CD4-positive, alpha-beta T cell (primary cell): ENCODE data around the gene ADGRG7. TPM values are rescaled to one million over a fixed set of nuclear protein-coding genes. Genes with fewer than 3 reads are reported as not detected.

Source experiments
- ATAC-seq: fragments of 200-7000 bp; cut with Tn5 transposase; one replicate; pipeline ENCODE4 v1.10.0; 2022; ENCODE audit warnings: mild to moderate bottlenecking; ENCODE audit not compliant: poor library complexity
- CTCF ChIA-PET: fragments of 350-600 bp; sonication (Branson Sonifier 250); formaldehyde crosslinking; loops from one replicate; lab custom pipeline; 2021; ENCODE audit warnings: antibody characterized with exemption, inconsistent platforms; lab: Charles Lee
- POLR2A ChIA-PET: fragments of 350-600 bp; sonication (Branson Sonifier 250); formaldehyde crosslinking; loops from one replicate; lab custom pipeline; 2021; ENCODE audit warnings: antibody characterized with exemption, inconsistent platforms; lab: Charles Lee
- DNase-seq, 14 experiments: peaks; one replicate each; pipeline ENCODE4 v3.0.0-alpha.2; 2013 to 2020; ENCODE audit warnings: mixed read lengths in 2 of 14
- H3K27ac ChIP-seq, 2 donors: one replicate each; pipeline versions ENCODE4 v1.5.1 to v1.7.0; 2013; ENCODE audit warnings: low read length in 2 of 2, low read depth in 1 of 2, mild to moderate bottlenecking in 1 of 2
- H3K27me3 ChIP-seq, 2 experiments: 1 replicate in 1 of 2; 2 replicates in 1 of 2; pipeline versions ENCODE4 v1.6.1 to v1.7.0; 2013; ENCODE audit warnings: low read length in 2 of 2, control low read depth in 1 of 2, mild to moderate bottlenecking in 1 of 2, moderate library complexity in 1 of 2; ENCODE audit not compliant: insufficient read depth in 2 of 2, control insufficient read depth in 1 of 2
- H3K36me3 ChIP-seq: one replicate; pipeline ENCODE4 v1.6.1; 2013; ENCODE audit warnings: low read length, control low read depth; ENCODE audit not compliant: insufficient read depth
- H3K4me1 ChIP-seq: one replicate; pipeline ENCODE4 v1.6.1; 2013; ENCODE audit warnings: low read length, control low read depth; ENCODE audit not compliant: insufficient read depth
- H3K4me3 ChIP-seq: one replicate; pipeline ENCODE4 v1.5.1; 2013; ENCODE audit warnings: mild to moderate bottlenecking, low read length, moderate library complexity
- H3K9me3 ChIP-seq, 2 experiments: 1 replicate in 1 of 2; 2 replicates in 1 of 2; pipeline versions ENCODE4 v1.6.1 to v1.7.0; 2013; ENCODE audit warnings: low read length in 2 of 2, mild to moderate bottlenecking in 2 of 2, control low read depth in 1 of 2, moderate library complexity in 1 of 2; ENCODE audit not compliant: control insufficient read depth in 1 of 2, insufficient read depth in 1 of 2
- H3K27ac Mint-ChIP-seq: one replicate; pipeline ENCODE4 v1.8.0; 2020; ENCODE audit warnings: mixed read lengths
- H3K27me3 Mint-ChIP-seq: one replicate; pipeline ENCODE4 v1.8.0; 2021; ENCODE audit warnings: mixed read lengths
- H3K36me3 Mint-ChIP-seq: one replicate; pipeline ENCODE4 v1.8.0; 2021; ENCODE audit warnings: low read depth, mixed read lengths
- H3K4me1 Mint-ChIP-seq: one replicate; pipeline ENCODE4 v1.8.0; 2021; ENCODE audit warnings: low read depth, mixed read lengths
- H3K4me3 Mint-ChIP-seq: one replicate; pipeline ENCODE4 v1.8.0; 2020; ENCODE audit warnings: mild to moderate bottlenecking, mixed read lengths
- H3K9me3 Mint-ChIP-seq: one replicate; pipeline ENCODE4 v1.8.0; 2020; ENCODE audit warnings: mixed read lengths
- intact Hi-C, 2 experiments: fragments of 100-400 bp; cut with DNase I in 1 of 2; cut with micrococcal nuclease in 1 of 2; formaldehyde crosslinking; loops; one replicate each; pipeline versions ENCODE4 v1.15.1 to v1.9.0; 2023 to 2025; cut with DNase I, micrococcal nuclease
- total RNA-seq, 174 experiments: library from RNA in 2 of 174; stranded (reverse) in 2 of 174; gene quantifications; one replicate each; pipeline ENCODE4 v1.2.3 and lab custom pipeline; 2021 to 2026
- TF ChIP-seq, protein P1 (sequence below): fragments of 200-600 bp; IDR thresholded peaks from one replicate; pipeline ENCODE4 v1.8.0; 2022; ENCODE audit warnings: antibody characterized with exemption, mild to moderate bottlenecking

Gene ADGRG7
- total RNA-seq, 2 experiments from 2014 or later = not detected

- TF ChIP-seq, protein P1, sequence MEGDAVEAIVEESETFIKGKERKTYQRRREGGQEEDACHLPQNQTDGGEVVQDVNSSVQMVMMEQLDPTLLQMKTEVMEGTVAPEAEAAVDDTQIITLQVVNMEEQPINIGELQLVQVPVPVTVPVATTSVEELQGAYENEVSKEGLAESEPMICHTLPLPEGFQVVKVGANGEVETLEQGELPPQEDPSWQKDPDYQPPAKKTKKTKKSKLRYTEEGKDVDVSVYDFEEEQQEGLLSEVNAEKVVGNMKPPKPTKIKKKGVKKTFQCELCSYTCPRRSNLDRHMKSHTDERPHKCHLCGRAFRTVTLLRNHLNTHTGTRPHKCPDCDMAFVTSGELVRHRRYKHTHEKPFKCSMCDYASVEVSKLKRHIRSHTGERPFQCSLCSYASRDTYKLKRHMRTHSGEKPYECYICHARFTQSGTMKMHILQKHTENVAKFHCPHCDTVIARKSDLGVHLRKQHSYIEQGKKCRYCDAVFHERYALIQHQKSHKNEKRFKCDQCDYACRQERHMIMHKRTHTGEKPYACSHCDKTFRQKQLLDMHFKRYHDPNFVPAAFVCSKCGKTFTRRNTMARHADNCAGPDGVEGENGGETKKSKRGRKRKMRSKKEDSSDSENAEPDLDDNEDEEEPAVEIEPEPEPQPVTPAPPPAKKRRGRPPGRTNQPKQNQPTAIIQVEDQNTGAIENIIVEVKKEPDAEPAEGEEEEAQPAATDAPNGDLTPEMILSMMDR = no peak
- no peak overlapping the region for H3K4me3 ChIP-seq
- ChIA-PET POLR2A (no interaction called here), CTCF (no interaction called here)
- H3K27me3 Mint-ChIP-seq = peaks cover 7% of the 10 kb centered on the region
- no peak overlapping the region for H3K27ac Mint-ChIP-seq
- no peaks in the 10 kb centered on the region for H3K9me3 Mint-ChIP-seq
- H3K4me3 Mint-ChIP-seq = no peak overlapping the region
- no peaks in the 10 kb centered on the region for H3K36me3 Mint-ChIP-seq
- no peaks in the 10 kb centered on the region for H3K27me3 ChIP-seq
- DNase-seq (no peak), ATAC-seq (no peak)
- intact Hi-C loops = no loop called here
- H3K4me1 Mint-ChIP-seq = no peaks in the 10 kb centered on the region
- no peaks in the 10 kb centered on the region for H3K9me3 ChIP-seq
- no peaks in the 10 kb centered on the region for H3K36me3 ChIP-seq
- H3K27ac ChIP-seq = no peak overlapping the region
- no peaks in the 10 kb centered on the region for H3K4me1 ChIP-seq
These were observed 31.9 kb upstream of the ADGRG7 start for GRCh38 chr3:100577382-100578008.

- DNase-seq (no peak), ATAC-seq (no peak)
- TF ChIP-seq, protein P1 = no peak
- intact Hi-C loops = no loop called here
- no peak overlapping the region for H3K27ac ChIP-seq
- no peaks in the 10 kb centered on the region for H3K9me3 ChIP-seq
- Mint-ChIP-seq H3K9me3 (no peaks in the 10 kb centered on the region), H3K27ac (no peak overlapping the region), H3K36me3 (no peaks in the 10 kb centered on the region), H3K4me1 (no peaks in the 10 kb centered on the region), H3K27me3 (peaks cover 10% of the 10 kb centered on the region), H3K4me3 (no peak overlapping the region)
- no peaks in the 10 kb centered on the region for H3K36me3 ChIP-seq
- H3K27me3 ChIP-seq = no peaks in the 10 kb centered on the region
- POLR2A ChIA-PET = no interaction called here
- CTCF ChIA-PET = no interaction called here
- no peak overlapping the region for H3K4me3 ChIP-seq
- no peaks in the 10 kb centered on the region for H3K4me1 ChIP-seq
These were observed 30.8 kb upstream of the ADGRG7 start for GRCh38 chr3:100578646-100579045.

- ChIA-PET POLR2A (no interaction called here), CTCF (no interaction called here)
- intact Hi-C loops = no loop called here
- H3K36me3 Mint-ChIP-seq = no peaks in the 10 kb centered on the region
- Histone ChIP-seq H3K9me3 (no peaks in the 10 kb centered on the region), H3K4me3 (no peak overlapping the region), H3K36me3 (no peaks in the 10 kb centered on the region), H3K27me3 (no peaks in the 10 kb centered on the region), H3K27ac (no peak overlapping the region), H3K4me1 (no peaks in the 10 kb centered on the region)
- ATAC-seq (no peak), DNase-seq (no peak)
- no peak overlapping the region for H3K27ac Mint-ChIP-seq
- TF ChIP-seq, protein P1 = no peak
- no peaks in the 10 kb centered on the region for H3K9me3 Mint-ChIP-seq
- no peak overlapping the region for H3K4me3 Mint-ChIP-seq
- no peaks in the 10 kb centered on the region for H3K4me1 Mint-ChIP-seq
- peaks cover 3% of the 10 kb centered on the region for H3K27me3 Mint-ChIP-seq
These were observed 29.3 kb upstream of the ADGRG7 start for GRCh38 chr3:100580147-100580546.
